HepG2 (cell line): ENCODE data around the gene GSG1.

Experiments
- ATF7 ChIP-seq, 2 experiments: fragments of 450-650 bp in 1 of 2; sonication (generic) in 1 of 2; formaldehyde crosslinking in 1 of 2; IDR thresholded peaks; 2 replicates each; pipeline versions ENCODE4 v1.4.0 to v1.6.1; 2016 to 2020; ENCODE audit warnings: antibody characterized with exemption in 1 of 2, mild to moderate bottlenecking in 1 of 2, missing genetic modification reagents in 1 of 2
- CTCF ChIP-seq: sonication (generic); formaldehyde crosslinking; IDR thresholded peaks from 2 replicates; pipeline ENCODE4 v1.5.0; 2020; ENCODE audit warnings: mild to moderate bottlenecking, missing genetic modification reagents, moderate library complexity
- EP300 ChIP-seq, 3 experiments: sonication (generic) in 1 of 3; formaldehyde crosslinking in 1 of 3; IDR thresholded peaks; 2 replicates each; pipeline versions ENCODE4 v1.5.1 to v1.6.1; 2011 to 2020; ENCODE audit warnings: low read depth in 2 of 3, low read length in 2 of 3, borderline replicate concordance in 1 of 3, improper control_type of control experiment in 1 of 3, mild to moderate bottlenecking in 1 of 3, missing genetic modification reagents in 1 of 3, moderate library complexity in 1 of 3
- MAX ChIP-seq: IDR thresholded peaks from 2 replicates; pipeline ENCODE4 v1.6.1; 2012; ENCODE audit warnings: inconsistent platforms
- NCOA2 ChIP-seq: sonication (generic); formaldehyde crosslinking; IDR thresholded peaks from 2 replicates; pipeline ENCODE4 v1.8.0; 2022; ENCODE audit warnings: inconsistent platforms
- NR1H2 ChIP-seq: sonication (generic); formaldehyde crosslinking; IDR thresholded peaks from 2 replicates; pipeline ENCODE4 v1.8.1; 2022; ENCODE audit warnings: low read depth, missing genetic modification reagents, borderline replicate concordance
- POLR2A ChIP-seq, 2 experiments: IDR thresholded peaks; 2 replicates each; pipeline ENCODE4 v1.6.1; 2011; ENCODE audit warnings: low read depth in 2 of 2, low read length in 2 of 2, mild to moderate bottlenecking in 1 of 2, moderate library complexity in 1 of 2; ENCODE audit not compliant: insufficient read depth in 1 of 2
- TAF1 ChIP-seq: sonication (generic); formaldehyde crosslinking; IDR thresholded peaks from 2 replicates; pipeline ENCODE4 v1.4.0; 2020; ENCODE audit warnings: missing genetic modification reagents
- ZNF160 ChIP-seq: sonication (generic); formaldehyde crosslinking; IDR thresholded peaks from 2 replicates; pipeline ENCODE4 v1.8.0; 2022; ENCODE audit warnings: mild to moderate bottlenecking, inconsistent platforms, missing genetic modification reagents
- ZSCAN5A ChIP-seq: sonication (generic); formaldehyde crosslinking; IDR thresholded peaks from 2 replicates; pipeline ENCODE4 v1.8.0; 2022; ENCODE audit warnings: mild to moderate bottlenecking, missing genetic modification reagents, borderline replicate concordance

- no peak for TF ChIP-seq MAX
- no peak for TF ChIP-seq NCOA2
- no peak for TF ChIP-seq CTCF
- TF ChIP-seq NR1H2, result no peak
- TF ChIP-seq ZSCAN5A (CRISPR knock-in tag), result no peak
- TF ChIP-seq POLR2A (IDR thresholded peaks at IDR 0.05; ENCODE audit: insufficient read depth in 1 of 2, low read depth in 2 of 2, low read length in 2 of 2), result no peak
- no peak for TF ChIP-seq ATF7 (IDR thresholded peaks at IDR 0.05)
- no peak for TF ChIP-seq ATF7 (CRISPR knock-in tag; IDR thresholded peaks at IDR 0.05)
- no peak for TF ChIP-seq TAF1 (CRISPR knock-in tag)
- no peak for TF ChIP-seq ZNF160
- TF ChIP-seq EP300 (IDR thresholded peaks at IDR 0.05; ENCODE audit: low read depth in 2 of 2, low read length in 2 of 2), result no peak
- TF ChIP-seq EP300 (CRISPR knock-in tag; IDR thresholded peaks at IDR 0.05; ENCODE audit: borderline replicate concordance), result no peak
Measured at GRCh38 chr12:13148485-13148847, 45.0 kb upstream of the GSG1 start.
